HFFc6 (cell line): ENCODE measurements around the gene MED8. TPM values are rescaled to one million over a fixed set of nuclear protein-coding genes. Genes with fewer than 3 reads are reported as not detected.
A peak's percentile ranks its signal among the peaks of the same experiment; 100 is the strongest.
"Not testable (repeated sequence)": the region's sequence is repeated elsewhere in the genome, so short reads cannot be mapped to it uniquely, and the experiment has no call there.

ENCODE experiments used
- DNase-seq: peaks from one replicate; pipeline ENCODE4 v3.0.0-alpha.2; 2018
- H3K27ac Mint-ChIP-seq: 2 replicates; pipeline ENCODE4 v1.8.0; 2020; ENCODE audit warnings: mild to moderate bottlenecking, mixed read lengths
- H3K27me3 Mint-ChIP-seq: 2 replicates; pipeline ENCODE4 v1.8.0; 2021; ENCODE audit warnings: mild to moderate bottlenecking, moderate library complexity, mixed read lengths; ENCODE audit not compliant: insufficient read depth
- H3K36me3 Mint-ChIP-seq: 2 replicates; pipeline ENCODE4 v1.8.0; 2021; ENCODE audit warnings: low read depth, mixed read lengths
- H3K4me1 Mint-ChIP-seq: 2 replicates; pipeline ENCODE4 v1.8.0; 2020; ENCODE audit warnings: low read depth, mixed read lengths
- H3K4me3 Mint-ChIP-seq: 2 replicates; pipeline ENCODE4 v1.8.0; 2020; ENCODE audit warnings: mild to moderate bottlenecking, moderate library complexity, mixed read lengths
- H3K9me3 Mint-ChIP-seq: 2 replicates; pipeline ENCODE4 v1.8.0; 2020; ENCODE audit warnings: mild to moderate bottlenecking, mixed read lengths
- CTCF ChIP-seq: fragments of 200-600 bp; sonication (generic); IDR thresholded peaks from 2 replicates; pipeline ENCODE4 v1.5.0; 2021; ENCODE audit warnings: antibody characterized with exemption, mild to moderate bottlenecking
- total RNA-seq, 6 experiments: library from RNA; stranded (reverse); fragmentation: NEBNext Ultra II Directional; extraction: Animal tissue kit (Norgen Biotek cat#: 25700); gene quantifications; 2 replicates in 1 of 6; 3 replicates in 5 of 6; pipeline ENCODE4 v1.2.3, GENCODE V29; 2021

Gene MED8
- total RNA-seq, 6 experiments from 2014 or later = 56.0 to 64.0 (median 60.8) TPM

DNA sequence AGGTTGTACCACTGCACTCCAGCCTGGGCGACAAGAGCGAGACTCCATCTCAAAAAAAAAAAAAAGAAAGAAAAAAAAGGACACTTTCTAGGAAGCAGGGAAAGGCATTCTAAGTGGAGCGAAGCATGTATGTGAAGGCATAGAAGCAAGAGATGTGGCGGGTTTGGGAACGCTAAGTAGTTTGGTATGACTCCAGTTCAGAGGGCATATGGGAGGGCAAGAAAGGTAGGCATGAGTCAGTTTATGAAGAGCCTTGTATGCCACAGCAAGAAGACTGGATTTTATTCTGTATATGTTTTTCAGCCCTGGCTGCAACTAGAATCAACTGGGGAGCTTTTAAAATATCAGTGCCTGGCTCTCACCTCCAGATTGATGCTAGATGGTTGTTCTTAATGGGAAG lies 17.4 kb downstream of the MED8 start:
- DNase-seq = peak; percentile 42
- Mint-ChIP-seq H3K36me3 (peaks cover 34% of the 10 kb centered on the region), H3K4me3 (no peak overlapping the region), H3K27ac (no peak overlapping the region), H3K9me3 (no peaks in the 10 kb centered on the region), H3K27me3 (peaks cover under 1% of the 10 kb centered on the region), H3K4me1 (peaks cover 10% of the 10 kb centered on the region)
- no peak for TF ChIP-seq CTCF

DNA sequence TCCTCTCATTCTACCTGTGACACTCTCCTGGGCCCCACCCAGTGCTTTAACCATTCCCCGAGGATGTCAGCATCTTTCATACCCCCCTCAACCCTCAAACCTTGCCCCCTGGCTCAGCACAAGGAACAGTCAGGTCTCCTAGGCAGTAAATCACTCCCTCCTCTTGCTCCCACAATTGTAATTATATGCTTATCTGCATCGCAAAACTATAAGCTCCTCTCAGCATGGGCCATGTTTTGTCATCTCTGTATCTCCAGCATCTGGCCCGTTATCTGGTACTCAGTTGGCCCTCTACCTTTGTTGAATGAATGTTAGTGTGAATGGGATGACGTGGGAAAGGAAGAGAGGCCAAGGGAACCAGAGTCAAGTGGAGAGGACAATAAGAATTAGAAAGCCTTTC lies 19.0 kb downstream of the MED8 start:
- H3K4me3 Mint-ChIP-seq = peak overlapping the region; percentile 14; the same call in 1 of the 2 replicates
- H3K36me3 Mint-ChIP-seq = peaks cover 26% of the 10 kb centered on the region

DNA sequence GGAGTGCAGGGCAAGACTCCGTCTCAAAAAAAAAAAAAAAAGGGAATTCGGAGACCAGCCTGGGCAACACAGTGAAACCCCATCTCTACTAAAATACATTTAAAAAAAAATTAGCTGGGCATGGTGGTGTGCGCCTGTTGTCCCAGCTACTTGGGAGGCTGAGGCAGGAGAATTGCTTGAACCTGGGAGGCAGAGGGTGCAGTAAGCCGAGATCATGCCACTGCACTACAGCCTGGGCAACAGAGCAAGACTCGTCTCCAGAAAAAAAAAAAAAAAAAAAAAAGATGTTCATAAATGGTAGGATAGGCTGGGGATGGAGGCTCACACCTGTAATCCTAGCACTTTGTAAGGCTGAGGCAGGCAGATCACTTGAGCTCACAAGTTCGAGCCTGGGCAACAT lies 19.8 kb downstream of the MED8 start:
- H3K9me3 Mint-ChIP-seq, H3K27me3 Mint-ChIP-seq, H3K27ac Mint-ChIP-seq, DNase-seq: not testable (repeated sequence)
- H3K4me1 Mint-ChIP-seq = peaks cover 28% of the 10 kb centered on the region
- H3K36me3 Mint-ChIP-seq = peaks cover 31% of the 10 kb centered on the region
- peak overlapping the region; percentile 41 for H3K4me3 Mint-ChIP-seq

More for the DNA sequence above, 19.0 kb downstream of the MED8 start:
- Mint-ChIP-seq H3K27ac (peak overlapping the region; percentile 64), H3K4me1 (peaks cover 20% of the 10 kb centered on the region), H3K27me3 (no peaks in the 10 kb centered on the region; the same call in 1 of the 2 replicates), H3K9me3 (no peaks in the 10 kb centered on the region)
- TF ChIP-seq CTCF = no peak
- no peak for DNase-seq

GRCh38 chr1:43368646-43369020 lies 21.0 kb downstream of the MED8 start:
- H3K4me3 Mint-ChIP-seq = peak overlapping the region; percentile 93
- no peaks in the 10 kb centered on the region for H3K9me3 Mint-ChIP-seq
- H3K27ac Mint-ChIP-seq = peak overlapping the region; percentile 93
- H3K4me1 Mint-ChIP-seq = peaks cover 39% of the 10 kb centered on the region
- no peak for TF ChIP-seq CTCF
- no peak for DNase-seq
- H3K36me3 Mint-ChIP-seq = peaks cover 43% of the 10 kb centered on the region
- H3K27me3 Mint-ChIP-seq = no peaks in the 10 kb centered on the region; the same call in 1 of the 2 replicates

DNA sequence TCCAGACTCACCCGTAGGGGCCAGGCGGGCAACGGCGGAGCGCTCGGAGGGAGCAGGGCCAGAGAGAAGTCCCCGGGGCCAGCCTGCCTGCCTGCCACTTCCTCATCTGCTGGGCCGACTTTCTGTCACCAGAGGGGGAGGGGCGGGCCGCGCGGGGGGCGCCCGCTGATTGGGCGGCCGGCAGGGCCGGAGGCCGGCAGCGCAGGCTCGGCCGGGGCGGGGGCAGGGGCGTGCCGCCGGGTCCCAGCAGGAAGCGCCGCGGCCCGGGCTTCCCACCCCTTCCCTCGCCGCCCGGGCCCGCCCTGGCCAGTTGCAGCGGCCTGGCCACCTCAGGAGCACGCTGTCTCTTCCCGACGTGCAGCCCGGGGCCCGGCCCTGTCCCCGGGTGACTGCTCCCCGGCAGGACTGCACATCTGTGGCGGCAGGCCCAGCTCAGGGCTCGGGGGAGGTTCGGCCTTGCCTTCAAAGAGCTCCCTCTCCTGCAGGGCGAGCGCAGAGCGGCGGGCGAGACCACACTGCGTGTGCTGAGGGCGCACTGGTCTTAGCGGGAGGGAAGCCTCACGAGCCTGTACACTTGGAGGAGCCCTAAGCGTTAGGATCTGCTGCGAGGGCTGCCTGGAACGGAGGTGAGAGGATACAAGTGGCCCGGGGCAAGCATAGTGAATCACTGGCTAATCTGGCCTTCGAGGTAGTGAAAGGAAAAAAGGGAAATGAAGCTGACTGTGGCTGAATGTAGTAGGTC lies 21.5 kb downstream of the MED8 start, which contains the start of gene ELOVL1:
TSS of gene ELOVL1 (minus strand) at position 108 of the 742 bp plus-strand sequence. CDS start 2,402 bp downstream, outside the sequence.
- TF ChIP-seq CTCF = peak; percentile 32; the same call in 1 of the 2 replicates
- H3K4me1 Mint-ChIP-seq = peaks cover 44% of the 10 kb centered on the region
- no peaks in the 10 kb centered on the region; the same call in 1 of the 2 replicates for H3K27me3 Mint-ChIP-seq
- peak within 1 kb of the TSS; percentile 93 for H3K27ac Mint-ChIP-seq
- H3K36me3 Mint-ChIP-seq = peaks cover 45% of the 10 kb centered on the region
- peak; percentile 84 for DNase-seq
- H3K9me3 Mint-ChIP-seq = no peaks in the 10 kb centered on the region
- peak within 1 kb of the TSS; percentile 93 for H3K4me3 Mint-ChIP-seq
